GM21786 (cell line): ENCODE measurements around the gene PNLDC1.

Experiments
- ATAC-seq: cut with Tn5 transposase; IDR thresholded peaks from one replicate; pipeline ENCODE4 v1.9.1; 2021; ENCODE audit not compliant: unreplicated experiment

PNLDC1 gene, protein sequence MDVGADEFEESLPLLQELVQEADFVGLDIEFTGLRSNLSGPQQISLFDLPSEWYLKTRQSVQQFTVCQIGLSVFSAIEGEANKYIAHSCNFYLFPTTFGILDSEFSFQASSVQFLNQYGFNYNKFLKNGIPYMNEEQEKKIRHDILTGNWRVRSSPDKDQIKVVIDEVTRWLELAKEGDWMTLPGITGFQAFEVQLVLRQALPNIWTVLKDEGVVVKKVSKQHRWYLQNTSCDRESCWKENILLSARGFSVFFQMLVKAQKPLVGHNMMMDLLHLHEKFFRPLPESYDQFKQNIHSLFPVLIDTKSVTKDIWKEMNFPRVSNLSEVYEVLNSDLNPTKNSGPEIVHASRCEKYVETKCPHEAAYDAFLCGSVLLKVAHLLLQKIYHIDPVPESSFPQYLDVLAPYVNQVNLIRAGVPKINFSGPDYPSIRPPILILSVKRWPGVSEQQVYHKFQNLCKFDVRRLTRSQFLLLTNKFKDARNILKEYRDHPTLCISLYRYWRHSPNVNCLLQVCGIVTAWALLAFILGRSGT

DNA sequence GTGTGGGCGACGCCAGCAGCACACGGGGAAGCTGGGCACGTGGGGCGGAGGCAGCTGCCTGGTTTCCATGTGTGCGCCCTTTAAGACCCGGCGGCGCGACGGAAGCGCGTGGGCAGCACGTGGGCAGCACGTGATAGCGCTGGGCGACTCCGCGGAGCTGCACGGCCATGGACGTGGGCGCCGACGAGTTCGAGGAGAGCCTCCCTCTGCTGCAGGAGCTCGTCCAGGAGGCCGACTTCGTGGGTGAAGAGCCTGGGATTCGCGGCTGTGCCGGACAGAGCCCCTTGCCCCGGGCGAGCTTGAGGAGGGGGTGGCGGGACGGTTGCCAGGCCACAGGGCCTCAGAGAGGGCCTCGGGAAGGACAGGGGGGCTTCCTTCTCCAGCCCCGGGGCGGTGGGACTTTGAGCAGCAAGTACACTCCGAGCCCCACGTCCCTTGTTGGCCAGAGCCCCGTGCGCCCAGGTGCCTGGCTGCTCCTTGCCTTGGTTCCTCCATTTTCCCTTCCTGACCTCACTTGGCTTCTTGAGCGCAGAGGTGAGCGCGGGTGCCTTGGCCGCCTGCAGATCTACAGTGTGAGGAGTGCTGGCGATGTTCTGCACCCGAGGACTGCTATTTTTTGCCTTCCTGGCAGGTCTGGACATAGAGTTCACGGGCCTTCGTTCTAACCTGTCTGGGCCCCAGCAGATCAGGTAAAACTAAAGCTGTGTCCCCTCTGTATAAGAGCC is at the start of gene PNLDC1:
Gene PNLDC1 (plus strand): TSS at position 136 of the 725 bp plus-strand sequence. CDS start 32 bp downstream, at position 168.
- ATAC-seq = no peak

DNA sequence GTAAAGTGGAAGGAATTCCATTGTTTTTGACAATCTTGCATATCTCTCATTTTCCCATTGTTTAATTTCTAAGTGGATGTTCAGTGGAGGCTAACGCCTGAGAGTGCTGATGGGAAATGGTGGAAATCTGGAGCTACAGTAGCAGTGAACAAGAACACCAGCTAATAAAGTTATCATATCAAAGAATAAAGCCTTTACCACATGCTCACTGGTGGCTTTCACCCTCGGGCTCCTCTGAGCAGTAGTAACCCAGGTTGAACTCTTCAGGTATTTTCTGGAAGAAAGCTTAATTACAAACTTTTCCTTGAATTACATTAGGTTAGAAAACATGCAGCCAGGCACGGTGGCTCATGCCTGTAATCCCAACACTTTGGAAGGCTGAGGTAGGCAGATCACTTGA is 48.6 kb upstream of the PNLDC1 start:
- ATAC-seq = no peak

DNA sequence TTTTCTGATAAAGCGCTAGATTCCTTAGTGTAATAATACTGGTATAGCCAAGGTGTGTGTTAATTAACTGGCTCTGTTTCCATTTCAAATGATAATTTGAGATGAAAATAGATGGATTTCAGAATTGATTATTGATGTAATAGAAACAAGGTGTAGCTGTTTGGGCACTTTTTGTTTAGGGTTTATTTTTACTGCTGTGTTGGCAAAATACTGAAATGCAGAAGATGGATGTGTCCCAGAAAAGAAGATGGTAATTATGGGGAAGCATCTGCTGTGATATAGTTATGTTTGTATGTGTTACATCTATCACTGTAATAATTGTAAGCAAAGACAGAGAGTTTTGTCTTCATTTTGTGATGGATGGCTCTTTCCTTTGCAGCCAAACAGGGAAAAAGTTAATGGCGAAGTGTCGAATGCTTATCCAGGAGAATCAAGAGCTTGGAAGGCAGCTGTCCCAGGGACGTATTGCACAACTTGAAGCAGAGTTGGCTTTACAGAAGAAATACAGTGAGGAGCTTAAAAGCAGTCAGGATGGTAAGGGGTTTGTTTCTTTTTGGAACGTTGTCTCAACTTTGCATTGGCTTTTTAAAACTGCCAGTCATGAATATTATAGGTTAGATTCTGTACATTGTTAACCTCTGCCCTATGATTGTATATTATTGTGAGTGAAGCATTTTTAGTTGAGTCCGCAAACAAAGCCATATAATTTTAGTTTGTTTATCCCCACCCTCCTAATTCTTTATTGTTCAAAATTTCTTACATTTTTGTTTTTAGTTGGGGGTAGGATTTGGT is 46.8 kb upstream of the PNLDC1 start:
- no peak for ATAC-seq

DNA sequence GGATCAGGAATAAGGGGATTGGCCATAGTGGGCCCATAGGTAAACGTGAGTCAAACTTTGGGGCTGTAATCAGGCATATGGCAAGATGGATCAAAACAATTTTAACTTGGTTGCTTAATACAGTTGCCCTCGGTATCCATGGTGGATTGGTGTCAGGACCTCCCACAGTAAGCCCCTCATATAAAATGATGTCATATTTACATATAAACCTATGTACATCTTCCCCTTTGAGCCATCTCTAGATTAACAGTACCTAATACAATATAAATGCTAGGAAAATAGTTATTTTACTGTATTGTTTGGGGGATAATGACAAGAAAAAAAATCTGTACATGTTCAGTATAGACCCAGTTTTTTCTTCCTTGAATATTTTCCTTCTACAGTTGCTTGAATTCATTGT is 45.7 kb upstream of the PNLDC1 start:
- no peak for ATAC-seq

DNA sequence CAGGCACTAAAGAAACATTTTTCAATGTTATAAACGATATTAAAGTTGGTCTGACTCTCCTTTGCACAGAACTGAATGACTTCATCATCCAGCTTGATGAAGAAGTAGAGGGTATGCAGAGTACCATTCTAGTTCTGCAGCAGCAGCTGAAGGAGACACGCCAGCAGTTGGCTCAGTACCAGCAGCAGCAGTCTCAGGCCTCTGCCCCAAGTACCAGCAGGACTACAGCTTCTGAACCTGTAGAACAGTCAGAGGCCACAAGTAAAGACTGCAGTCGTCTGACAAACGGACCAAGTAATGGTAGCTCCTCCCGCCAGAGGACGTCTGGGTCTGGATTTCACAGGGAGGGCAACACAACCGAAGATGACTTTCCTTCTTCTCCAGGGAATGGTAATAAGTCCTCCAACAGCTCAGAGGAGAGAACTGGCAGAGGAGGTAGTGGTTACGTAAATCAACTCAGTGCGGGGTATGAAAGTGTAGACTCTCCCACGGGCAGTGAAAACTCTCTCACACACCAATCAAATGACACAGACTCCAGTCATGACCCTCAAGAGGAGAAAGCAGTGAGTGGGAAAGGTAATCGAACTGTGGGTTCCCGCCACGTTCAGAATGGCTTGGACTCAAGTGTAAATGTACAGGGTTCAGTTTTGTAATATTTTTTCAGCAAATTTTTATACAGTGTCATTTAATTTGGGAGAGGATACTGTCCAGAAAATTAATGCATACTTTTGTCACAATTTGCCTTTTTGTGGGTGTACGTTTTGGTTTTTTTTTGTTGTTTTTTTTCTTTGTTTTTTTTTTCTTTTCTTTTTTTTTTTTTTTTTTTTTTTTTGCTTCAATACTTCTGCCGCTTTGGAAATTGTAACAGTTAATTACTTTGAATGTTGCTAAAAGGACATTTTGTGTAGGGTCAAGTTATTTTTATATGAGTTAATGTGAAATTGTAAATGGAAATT is 44.8 kb upstream of the PNLDC1 start:
- no peak for ATAC-seq

DNA sequence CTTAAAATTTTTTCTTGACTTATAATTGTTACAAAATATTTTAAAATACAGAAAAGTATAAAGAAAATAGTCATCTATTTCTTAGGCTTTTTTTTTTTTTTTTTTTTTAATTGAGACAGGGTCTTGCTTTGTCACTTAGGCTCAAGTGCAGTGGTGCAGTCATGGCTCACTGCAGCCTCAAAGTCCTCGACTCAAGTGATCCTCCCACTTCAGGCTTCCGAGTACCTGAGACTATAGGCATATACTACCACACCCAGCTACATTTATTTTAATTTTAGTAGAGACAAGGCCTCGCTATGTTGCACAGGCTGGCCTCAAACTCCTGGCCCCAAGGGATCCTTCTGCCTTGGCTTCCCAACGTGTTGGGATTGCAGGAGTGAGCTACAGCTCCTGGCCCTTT is 43.6 kb upstream of the PNLDC1 start:
- ATAC-seq = no peak

DNA sequence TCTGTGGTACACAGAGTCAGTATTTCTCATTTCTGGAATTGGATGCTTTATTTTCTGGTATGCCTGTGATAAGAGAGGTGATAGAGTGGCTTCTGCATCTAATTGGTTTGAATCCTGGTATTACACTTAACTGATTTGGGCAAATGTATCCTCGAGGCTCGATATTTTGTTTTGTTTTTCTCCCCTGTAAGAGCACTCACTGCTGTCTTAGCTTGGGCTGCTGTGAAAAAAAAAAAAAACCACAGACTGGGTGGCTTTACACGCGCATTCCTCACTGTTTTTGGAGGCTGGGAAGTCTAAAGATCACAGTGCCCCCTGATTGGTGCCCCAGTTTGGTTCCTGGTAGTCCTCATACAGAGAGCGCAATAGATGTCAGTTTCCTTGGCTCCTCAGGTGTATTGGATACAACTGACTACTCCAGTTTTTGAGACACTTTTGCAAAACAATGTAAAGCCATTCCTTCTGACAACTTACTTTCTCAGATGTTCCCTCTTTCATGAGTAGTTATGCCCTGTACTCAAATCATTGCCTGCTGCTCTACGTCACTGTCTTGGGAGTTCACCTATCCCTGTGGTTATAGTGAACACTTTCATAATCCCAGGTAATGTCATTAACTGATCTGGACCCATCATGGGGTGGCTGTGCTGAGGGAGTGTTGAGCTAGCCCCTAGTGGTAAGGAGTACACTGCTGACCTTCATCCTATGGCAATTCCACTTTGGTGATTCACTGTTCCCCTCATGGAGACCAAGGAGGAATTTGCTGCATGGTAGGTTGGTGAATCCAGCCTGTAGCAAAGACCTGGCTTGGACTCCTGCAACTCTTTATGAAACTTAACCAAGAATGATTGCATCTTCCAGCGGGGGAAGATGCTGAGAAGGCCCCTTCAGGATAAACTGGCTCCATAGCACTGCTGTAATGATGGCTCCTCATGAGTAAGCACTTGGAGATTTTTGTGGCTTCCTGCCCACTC is 41.8 kb upstream of the PNLDC1 start:
- ATAC-seq = no peak

DNA sequence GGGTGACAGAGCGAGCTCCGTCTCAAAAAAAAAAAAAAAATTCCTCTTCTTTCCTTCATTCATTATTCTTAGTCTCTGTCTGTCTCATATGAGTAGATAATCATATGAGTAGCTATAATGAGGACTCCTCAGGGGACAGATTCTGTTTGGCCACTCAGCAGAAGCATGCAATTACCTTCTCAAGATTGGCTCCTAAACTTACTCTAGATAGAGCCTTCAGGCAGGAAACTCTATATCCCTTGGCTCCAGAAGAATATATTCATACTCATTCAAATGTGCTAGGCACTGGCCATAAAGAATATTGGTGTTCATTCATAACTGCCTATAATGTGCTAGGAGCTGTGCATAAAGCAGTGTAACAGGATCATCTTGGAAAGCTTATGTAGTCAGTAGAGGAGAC is 40.4 kb upstream of the PNLDC1 start:
- ATAC-seq = no peak

DNA sequence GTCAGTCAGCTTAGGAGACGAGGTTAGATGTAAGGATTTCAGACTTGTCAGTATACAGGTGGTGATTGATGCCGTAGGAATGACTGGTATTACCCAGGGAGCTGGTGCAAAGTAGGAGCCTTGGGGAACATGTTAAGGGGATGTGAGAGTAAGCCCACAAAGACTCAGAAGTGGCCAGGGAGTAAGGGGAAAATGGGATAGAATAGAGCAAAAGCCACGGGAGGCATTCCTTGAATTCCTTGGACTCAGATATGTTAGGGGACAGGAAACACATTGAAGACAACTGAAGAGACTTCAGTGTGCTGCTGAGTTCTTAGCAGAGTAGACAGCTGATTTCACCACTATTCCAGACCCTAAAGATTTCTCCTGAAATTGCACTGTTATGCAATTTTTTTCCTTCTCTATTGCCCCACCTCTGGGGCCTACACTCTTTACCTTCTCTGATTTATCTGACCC is 39.4 kb upstream of the PNLDC1 start:
- ATAC-seq = no peak

DNA sequence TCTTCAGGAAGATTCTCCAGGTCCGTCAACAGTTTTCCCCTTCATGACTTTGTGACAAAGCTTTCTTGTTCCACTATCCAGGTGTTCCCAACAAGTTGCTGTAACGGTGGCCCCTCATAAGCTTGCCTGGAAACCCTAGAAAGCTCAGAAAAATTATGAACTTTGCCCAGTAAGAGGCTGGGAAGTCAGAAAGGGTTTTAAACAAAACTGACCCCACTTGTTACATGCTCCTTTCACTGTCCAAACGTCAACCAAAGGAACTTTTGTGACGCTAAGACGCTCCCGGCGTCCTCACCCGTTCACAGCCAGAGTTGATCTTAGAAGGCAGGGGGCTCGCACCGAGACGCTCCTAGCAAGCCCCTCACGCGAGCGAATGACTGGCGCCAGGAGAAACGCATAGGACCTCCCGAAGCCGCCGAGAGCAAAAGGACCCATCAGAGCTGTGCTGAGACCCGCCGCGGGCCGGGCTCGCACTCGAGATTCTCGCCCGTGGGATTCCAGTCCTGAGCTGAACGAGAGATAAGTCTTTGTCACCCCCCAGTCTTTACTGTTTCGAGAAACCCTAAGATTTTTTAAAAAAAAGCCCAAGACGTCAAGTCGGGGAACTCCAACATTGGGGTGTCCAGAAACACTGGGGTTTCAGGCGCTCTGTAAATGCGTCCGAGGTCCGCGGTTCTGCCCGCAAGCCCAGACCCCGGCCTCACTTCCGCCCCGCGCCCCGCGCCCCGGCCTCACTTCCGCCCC is 38.8 kb upstream of the PNLDC1 start:
- no peak for ATAC-seq

DNA sequence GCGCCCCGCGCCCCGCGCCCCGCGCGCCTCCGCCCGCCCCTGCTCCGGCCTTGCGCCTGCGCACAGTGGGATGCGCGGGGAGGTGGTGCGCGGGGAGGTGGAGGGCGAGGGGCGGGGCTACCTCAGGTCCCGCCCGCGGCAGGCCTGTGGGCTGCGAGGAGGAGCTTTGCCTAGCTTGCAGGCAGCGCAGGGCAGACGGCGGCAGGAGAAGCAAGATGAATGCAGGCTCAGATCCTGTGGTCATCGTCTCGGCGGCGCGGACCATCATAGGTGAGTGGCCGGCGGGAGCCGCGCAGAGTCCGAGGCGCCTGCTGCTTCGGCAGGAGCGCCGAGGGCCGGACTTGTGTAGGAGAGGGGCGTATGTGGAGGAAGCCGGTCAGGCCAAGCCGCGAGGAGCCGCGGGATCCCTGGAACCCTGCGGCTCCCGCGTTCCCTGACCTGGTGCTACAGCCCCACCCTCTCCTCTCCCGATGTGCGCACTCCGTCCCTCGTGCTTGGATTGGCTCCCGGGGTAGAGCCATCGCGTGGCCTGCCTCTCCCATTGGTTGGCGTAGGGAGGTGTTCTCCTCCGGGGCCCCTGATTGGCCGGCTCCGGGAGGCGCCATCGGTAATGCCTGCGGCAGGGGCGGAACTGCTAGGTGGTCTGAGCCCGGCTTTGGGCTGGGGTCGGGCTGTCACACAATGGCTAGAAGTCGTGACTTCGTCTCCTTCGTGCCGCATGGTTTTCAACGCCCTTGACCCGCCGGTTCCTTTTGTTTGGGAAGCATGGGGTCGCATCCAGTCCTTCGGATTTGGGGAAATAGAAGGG is 38.0 kb upstream of the PNLDC1 start, which contains the start of gene ACAT2:
Gene ACAT2 (plus strand): TSS at position 173 of the 808 bp plus-strand sequence. CDS start 43 bp downstream, at position 216.
- ATAC-seq = peak; percentile 98

DNA sequence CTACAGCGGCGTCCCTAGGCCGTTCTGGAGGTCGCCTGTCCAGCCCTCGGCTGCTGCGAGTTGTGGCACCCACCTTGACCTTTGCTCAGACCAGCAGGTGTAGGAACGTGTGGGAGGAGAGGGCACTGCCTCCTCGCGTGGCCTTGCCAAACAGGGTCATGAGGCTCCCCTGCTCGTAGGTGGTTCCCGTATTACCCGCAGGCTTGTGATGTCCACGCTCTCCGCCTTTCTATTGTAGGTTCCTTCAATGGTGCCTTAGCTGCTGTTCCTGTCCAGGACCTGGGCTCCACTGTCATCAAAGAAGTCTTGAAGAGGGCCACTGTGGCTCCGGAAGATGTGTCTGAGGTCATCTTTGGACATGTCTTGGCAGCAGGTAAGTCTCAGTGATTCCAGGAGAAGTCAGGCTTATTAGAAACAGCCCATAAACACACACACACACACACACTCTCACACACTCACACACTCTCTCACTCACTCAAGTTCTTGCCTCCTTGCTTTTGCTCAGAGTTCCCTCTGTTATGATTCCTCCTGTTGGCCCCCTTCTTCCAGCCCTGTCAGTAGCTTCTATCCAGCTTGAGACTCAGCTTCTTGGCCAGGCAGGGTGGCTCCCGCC is 37.3 kb upstream of the PNLDC1 start:
- ATAC-seq = peak; percentile 10

DNA sequence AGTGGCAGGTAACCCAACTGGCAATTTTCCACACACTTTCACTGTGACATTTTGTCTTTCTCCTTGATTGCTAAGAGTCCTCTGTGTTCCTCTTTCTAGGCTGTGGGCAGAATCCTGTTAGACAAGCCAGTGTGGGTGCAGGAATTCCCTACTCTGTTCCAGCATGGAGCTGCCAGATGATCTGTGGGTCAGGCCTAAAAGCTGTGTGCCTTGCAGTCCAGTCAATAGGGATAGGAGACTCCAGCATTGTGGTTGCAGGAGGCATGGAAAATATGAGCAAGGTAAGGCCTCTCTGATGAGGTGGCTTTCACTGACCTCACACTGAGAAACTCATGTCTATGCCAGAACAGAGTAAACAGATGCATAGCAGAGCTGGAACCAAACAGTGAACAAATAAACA is 33.2 kb upstream of the PNLDC1 start:
- no peak for ATAC-seq

DNA sequence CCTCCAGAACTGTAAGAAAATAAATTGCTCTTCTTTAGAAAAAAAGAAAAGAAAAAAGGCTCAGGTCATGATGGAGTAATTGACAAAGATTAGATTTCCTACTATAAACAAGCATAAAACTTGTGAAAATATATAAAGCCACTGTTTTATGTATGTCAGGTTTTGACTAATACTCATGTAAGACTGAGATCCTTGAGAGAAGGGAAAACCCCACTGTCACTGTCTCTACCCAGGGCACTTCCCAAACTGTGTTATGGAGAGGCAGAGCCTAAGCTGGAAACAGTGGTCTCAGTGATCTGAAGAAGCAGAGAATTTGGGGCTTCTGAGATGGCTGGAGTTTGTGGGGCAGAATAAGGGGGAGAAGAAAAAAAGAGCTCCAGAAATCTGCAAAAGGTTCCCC is 30.6 kb upstream of the PNLDC1 start:
- no peak for ATAC-seq

DNA sequence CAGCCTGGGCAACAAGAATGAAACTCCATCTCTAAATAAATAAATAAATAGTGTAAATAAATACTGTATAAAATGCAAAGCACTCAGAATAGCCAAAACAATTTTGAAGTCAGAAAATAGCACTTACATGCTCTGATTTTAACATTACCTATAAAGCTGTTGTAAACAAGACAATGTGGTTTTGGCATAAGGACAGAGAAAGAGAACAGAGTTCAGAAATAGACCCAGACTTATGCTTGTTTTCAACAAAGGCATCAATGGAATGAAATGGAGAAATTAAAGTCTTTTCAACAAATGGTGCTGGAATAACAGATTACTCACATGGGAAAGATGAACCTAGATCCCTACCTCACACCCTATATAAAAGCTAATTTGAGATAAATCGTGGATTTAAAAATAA is 27.9 kb upstream of the PNLDC1 start:
- no peak for ATAC-seq

DNA sequence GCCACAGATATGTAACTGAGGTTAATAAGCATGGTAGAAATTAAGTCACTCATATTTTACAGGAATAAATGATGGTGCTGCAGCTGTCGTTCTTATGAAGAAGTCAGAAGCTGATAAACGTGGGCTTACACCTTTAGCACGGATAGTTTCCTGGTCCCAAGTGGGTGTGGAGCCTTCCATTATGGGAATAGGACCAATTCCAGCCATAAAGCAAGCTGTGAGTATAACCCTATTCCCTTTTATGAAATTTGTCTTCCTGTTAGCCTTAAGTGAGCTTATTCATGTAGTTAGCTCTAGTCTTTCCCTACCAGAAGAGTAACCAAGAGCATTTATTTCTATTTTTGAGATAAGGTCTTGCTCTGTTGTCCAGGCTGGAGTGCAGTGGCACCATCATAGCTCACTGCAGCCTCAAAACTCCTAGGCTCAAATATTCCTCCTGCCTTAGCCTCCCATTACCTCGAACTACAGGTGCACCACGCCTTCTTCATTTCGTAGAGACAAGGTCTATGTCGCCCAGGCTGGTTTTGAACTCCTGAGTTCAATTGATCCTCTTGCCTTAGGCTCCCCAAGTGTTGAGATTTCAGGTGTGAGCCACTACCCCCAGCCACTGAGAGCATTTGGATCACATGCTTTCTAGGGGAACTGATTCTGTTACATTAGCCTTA is 22.7 kb upstream of the PNLDC1 start:
- ATAC-seq = no peak
